Trophoblast cell (in vitro differentiated cells and primary cell): ENCODE measurements around the gene KLHDC8A.

Experiments used
- DNase-seq, 2 donors: peaks; one replicate each; pipeline ENCODE4 v3.0.0-alpha.2; 2016
- H2AFZ ChIP-seq: 2 replicates; pipeline ENCODE4 v1.6.1; 2013; ENCODE audit warnings: low read length, moderate library complexity, mild to moderate bottlenecking; ENCODE audit not compliant: insufficient read depth, poor library complexity
- H2AK5ac ChIP-seq: 2 replicates; pipeline ENCODE4 v1.6.1; 2013; ENCODE audit warnings: mild to moderate bottlenecking, low read length
- H2BK120ac ChIP-seq: 2 replicates; pipeline ENCODE4 v1.6.1; 2013; ENCODE audit warnings: low read length, mild to moderate bottlenecking, moderate library complexity; ENCODE audit not compliant: insufficient read depth, poor library complexity
- H2BK12ac ChIP-seq: 2 replicates; pipeline ENCODE4 v1.6.1; 2013; ENCODE audit warnings: mild to moderate bottlenecking, low read length, moderate library complexity
- H2BK5ac ChIP-seq: 2 replicates; pipeline ENCODE4 v1.6.1; 2013; ENCODE audit warnings: low read length, low read depth, moderate library complexity, mild to moderate bottlenecking; ENCODE audit not compliant: poor library complexity
- H3K14ac ChIP-seq: 2 replicates; pipeline ENCODE4 v1.6.1; 2013; ENCODE audit warnings: mild to moderate bottlenecking, low read length
- H3K18ac ChIP-seq: 2 replicates; pipeline ENCODE4 v1.6.1; 2013; ENCODE audit warnings: mild to moderate bottlenecking, low read length
- H3K23ac ChIP-seq: 2 replicates; pipeline ENCODE4 v1.6.1; 2013; ENCODE audit warnings: low read length
- H3K27ac ChIP-seq: 2 replicates; pipeline ENCODE4 v1.5.1; 2013; ENCODE audit warnings: low read depth, mild to moderate bottlenecking, inconsistent platforms, low read length, moderate library complexity
- H3K27me3 ChIP-seq: 2 replicates; pipeline ENCODE4 v1.6.1; 2013; ENCODE audit warnings: inconsistent platforms, mild to moderate bottlenecking, low read length, moderate library complexity; ENCODE audit not compliant: insufficient read depth
- H3K36me3 ChIP-seq, 2 experiments: 1 replicate in 1 of 2; 2 replicates in 1 of 2; pipeline ENCODE4 v1.6.1; 2013; ENCODE audit warnings: low read length in 2 of 2, mild to moderate bottlenecking in 2 of 2, moderate library complexity in 1 of 2; ENCODE audit not compliant: insufficient read depth in 2 of 2, control insufficient read depth in 1 of 2
- H3K4ac ChIP-seq: 2 replicates; pipeline ENCODE4 v1.6.1; 2013; ENCODE audit warnings: low read depth, mild to moderate bottlenecking, low read length, moderate library complexity
- H3K4me1 ChIP-seq, 2 experiments: 1 replicate in 1 of 2; 2 replicates in 1 of 2; pipeline ENCODE4 v1.6.1; 2013; ENCODE audit warnings: low read length in 2 of 2, mild to moderate bottlenecking in 2 of 2, moderate library complexity in 1 of 2; ENCODE audit not compliant: insufficient read depth in 2 of 2, control insufficient read depth in 1 of 2
- H3K4me2 ChIP-seq: 2 replicates; pipeline ENCODE4 v1.6.1; 2013; ENCODE audit warnings: inconsistent platforms, mild to moderate bottlenecking, low read length, moderate library complexity
- H3K4me3 ChIP-seq: 2 replicates; pipeline ENCODE4 v1.5.1; 2013; ENCODE audit warnings: mild to moderate bottlenecking, low read depth, low read length, inconsistent platforms
- H3K79me1 ChIP-seq: one replicate; pipeline ENCODE4 v1.6.1; 2013; ENCODE audit warnings: low read length
- H3K79me2 ChIP-seq: 2 replicates; pipeline ENCODE4 v1.6.1; 2013; ENCODE audit warnings: low read length, mild to moderate bottlenecking; ENCODE audit not compliant: control insufficient read depth, insufficient read depth, poor library complexity
- H3K9ac ChIP-seq: 2 replicates; pipeline ENCODE4 v1.6.1; 2013; ENCODE audit warnings: mild to moderate bottlenecking, low read length
- H3K9me3 ChIP-seq: 2 replicates; pipeline ENCODE4 v1.6.1; 2013; ENCODE audit warnings: low read depth, mild to moderate bottlenecking, control low read depth, inconsistent platforms, low read length; ENCODE audit not compliant: insufficient read depth
- H4K12ac ChIP-seq: 2 replicates; pipeline ENCODE4 v1.6.1; 2013; ENCODE audit warnings: low read depth, mild to moderate bottlenecking, low read length, moderate library complexity
- H4K8ac ChIP-seq: 2 replicates; pipeline ENCODE4 v1.6.1; 2013; ENCODE audit warnings: low read depth, mild to moderate bottlenecking, low read length, moderate library complexity
- H4K91ac ChIP-seq: one replicate; pipeline ENCODE4 v1.6.1; 2013; ENCODE audit warnings: low read depth, mild to moderate bottlenecking, low read length, moderate library complexity
- WGBS: extraction: QIAGEN DNeasy Blood & Tissue Kit; methylation state at CpG from one replicate; pipeline ENCODE4 v1.1.7; 2013; ENCODE audit warnings: missing lambda C conversion rate; ENCODE audit not compliant: insufficient read length, insufficient coverage; ENCODE audit errors: extremely low coverage; 5-methylcytosine and 5-hydroxymethylcytosine counted together

Gene KLHDC8A

DNA sequence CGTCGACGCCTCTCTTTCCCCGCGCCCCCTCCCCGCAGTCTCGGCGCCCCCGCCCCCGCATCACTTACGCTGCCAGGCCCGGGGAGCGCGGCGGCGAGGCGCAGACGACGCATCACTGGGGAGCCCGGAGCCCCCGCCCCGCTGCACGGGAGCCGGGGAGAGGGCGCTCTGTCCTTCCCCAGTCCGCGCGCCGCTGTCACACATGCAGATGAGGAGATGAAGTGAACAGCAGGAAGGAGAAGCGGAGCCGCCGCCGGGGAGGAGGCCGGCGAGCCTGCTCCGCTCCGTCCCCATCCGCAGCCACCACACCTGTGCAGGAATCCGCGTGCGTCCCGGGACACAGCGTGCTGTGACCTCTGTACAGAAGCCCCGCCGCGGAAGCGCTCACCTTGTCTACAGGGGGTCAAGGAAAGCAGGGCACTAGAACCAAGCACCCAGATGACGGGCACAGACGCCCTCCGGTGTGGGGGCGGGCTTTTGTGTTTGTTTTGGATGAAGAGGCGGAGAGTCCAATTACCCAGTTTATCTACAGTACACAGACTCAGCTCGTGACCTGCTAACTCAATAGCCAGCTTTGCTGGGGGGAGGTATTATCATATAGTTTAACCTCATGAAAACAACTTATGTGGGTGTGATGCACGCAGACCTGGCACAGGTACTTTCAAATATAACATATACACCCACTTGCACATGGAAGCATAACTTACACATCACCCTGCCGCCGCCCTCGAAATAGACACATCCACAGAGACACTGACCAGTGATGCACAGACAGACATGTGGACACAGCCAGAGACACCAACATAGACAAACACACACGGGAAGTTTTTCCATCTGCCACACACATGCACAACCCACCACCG is 12.4 kb downstream of the KLHDC8A start:
- Histone ChIP-seq H2BK5ac (no peak overlapping the region), H3K27ac (no peak overlapping the region), H2AFZ (peak overlapping the region; percentile 2), H4K12ac (no peak overlapping the region), H3K18ac (no peak overlapping the region), H3K36me3 (no peaks in the 10 kb centered on the region), H3K79me2 (no peaks in the 10 kb centered on the region), H3K14ac (no peak overlapping the region), H2BK12ac (no peak overlapping the region), H3K23ac (no peak overlapping the region), H2BK120ac (peak overlapping the region; percentile 55), H4K8ac (no peak overlapping the region), H2AK5ac (no peak overlapping the region), H3K9me3 (peaks cover 6% of the 10 kb centered on the region), H3K4me2 (peak overlapping the region; percentile 79), H3K79me1 (peaks cover 14% of the 10 kb centered on the region), H3K4me3 (peak overlapping the region; percentile 66), H3K4me1 (peaks cover 9 to 35% of the 10 kb centered on the region in 2 experiments), H3K4ac (no peak overlapping the region), H3K27me3 (peaks cover 15% of the 10 kb centered on the region), H4K91ac (peak overlapping the region; percentile 25), H3K9ac (no peak overlapping the region)
- no CpG with 5 or more reads among the region's 59 CpGs for WGBS
- DNase-seq: peak in 1 of 2 donors; percentile 7

DNA sequence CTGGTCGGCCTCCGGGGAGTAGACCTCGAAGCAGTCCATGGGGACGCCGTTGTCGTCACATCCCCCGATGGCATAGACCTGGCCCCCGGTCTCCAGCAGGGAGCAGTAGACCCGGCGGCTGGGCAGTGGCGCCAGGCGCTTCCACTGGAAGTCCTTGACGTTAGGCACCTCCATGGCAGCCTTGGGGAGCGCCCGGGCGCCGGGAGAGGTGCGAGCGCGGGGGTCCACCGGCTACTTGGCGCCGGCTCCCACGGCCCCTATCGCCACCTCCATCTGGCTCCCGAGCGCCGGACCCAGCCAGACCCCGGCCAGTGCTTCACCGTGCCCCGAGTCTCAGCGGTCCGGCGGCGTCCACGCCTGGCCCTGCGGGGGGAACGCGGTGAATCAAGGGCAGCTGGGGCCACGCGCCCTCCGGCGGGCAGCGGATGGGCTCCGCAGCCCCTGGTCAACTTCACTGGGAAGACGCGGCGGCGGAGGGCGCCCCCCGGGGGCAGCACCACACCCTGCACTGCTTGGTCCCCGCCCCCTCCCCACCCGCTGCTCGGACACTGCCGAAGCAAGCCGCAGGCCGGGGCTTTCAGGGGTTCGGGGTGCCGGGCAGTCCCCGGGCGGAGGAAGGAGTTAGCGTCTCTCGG is 13.2 kb downstream of the KLHDC8A start:
- Histone ChIP-seq H3K79me2 (no peaks in the 10 kb centered on the region), H3K18ac (peak overlapping the region; percentile 32), H2AFZ (no peak overlapping the region), H3K9me3 (peaks cover 10% of the 10 kb centered on the region), H3K79me1 (peaks cover 14% of the 10 kb centered on the region), H2AK5ac (no peak overlapping the region), H4K8ac (peak overlapping the region; percentile 17), H3K4me3 (peak overlapping the region; percentile 66), H3K27me3 (peaks cover 15% of the 10 kb centered on the region), H4K12ac (no peak overlapping the region), H3K27ac (no peak overlapping the region), H3K4ac (no peak overlapping the region), H3K9ac (no peak overlapping the region), H3K36me3 (no peaks in the 10 kb centered on the region), H2BK12ac (no peak overlapping the region), H3K14ac (peak overlapping the region; percentile 47), H4K91ac (peak overlapping the region; percentile 28), H3K4me2 (peak overlapping the region; percentile 79), H2BK120ac (peak overlapping the region; percentile 39), H3K4me1 (peaks cover 9 to 28% of the 10 kb centered on the region in 2 experiments), H2BK5ac (no peak overlapping the region), H3K23ac (no peak overlapping the region)
- WGBS: no CpG with 5 or more reads among the region's 63 CpGs
- DNase-seq: no peak

DNA sequence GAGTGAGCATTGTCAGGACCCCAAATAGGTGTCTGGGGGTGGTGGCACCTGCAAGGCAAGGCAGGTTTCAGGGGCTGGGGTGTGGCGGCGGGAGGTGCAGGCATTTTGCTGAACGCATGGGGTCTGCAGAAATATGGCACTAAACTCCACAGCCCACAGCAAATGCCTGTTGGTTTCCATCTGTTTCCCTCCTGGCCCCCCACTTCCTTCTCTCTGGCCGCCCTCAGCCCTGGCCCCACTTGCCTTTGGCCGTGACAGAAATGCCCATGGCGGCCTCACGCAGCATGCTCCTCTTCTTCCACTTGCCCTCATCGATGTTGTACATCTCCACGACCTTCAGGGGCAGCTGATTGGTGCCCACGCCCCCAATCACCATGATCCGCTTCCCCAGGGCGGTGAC is 13.7 kb downstream of the KLHDC8A start:
- no peak for DNase-seq
- H3K18ac ChIP-seq: no peak overlapping the region
- no peak overlapping the region for H3K14ac ChIP-seq
- no peaks in the 10 kb centered on the region for H3K79me2 ChIP-seq
- no peak overlapping the region for H3K4ac ChIP-seq
- no CpG with 5 or more reads among the region's 12 CpGs for WGBS
- H4K91ac ChIP-seq: no peak overlapping the region
- H2BK120ac ChIP-seq: no peak overlapping the region
- H2BK12ac ChIP-seq: no peak overlapping the region
- no peak overlapping the region for H4K8ac ChIP-seq
- H3K36me3 ChIP-seq: no peaks in the 10 kb centered on the region
- H3K27me3 ChIP-seq: peaks cover 15% of the 10 kb centered on the region
- H3K9ac ChIP-seq: no peak overlapping the region
- H3K4me1 ChIP-seq: peaks cover 9 to 24% of the 10 kb centered on the region in 2 experiments
- no peak overlapping the region for H3K23ac ChIP-seq
- H3K79me1 ChIP-seq: peaks cover 11% of the 10 kb centered on the region
- H2AK5ac ChIP-seq: no peak overlapping the region
- peaks cover 10% of the 10 kb centered on the region for H3K9me3 ChIP-seq
- H3K27ac ChIP-seq: no peak overlapping the region
- no peak overlapping the region for H4K12ac ChIP-seq
- no peak overlapping the region for H2BK5ac ChIP-seq
- peak overlapping the region; percentile 66 for H3K4me3 ChIP-seq
- H2AFZ ChIP-seq: no peak overlapping the region
- peak overlapping the region; percentile 79 for H3K4me2 ChIP-seq

DNA sequence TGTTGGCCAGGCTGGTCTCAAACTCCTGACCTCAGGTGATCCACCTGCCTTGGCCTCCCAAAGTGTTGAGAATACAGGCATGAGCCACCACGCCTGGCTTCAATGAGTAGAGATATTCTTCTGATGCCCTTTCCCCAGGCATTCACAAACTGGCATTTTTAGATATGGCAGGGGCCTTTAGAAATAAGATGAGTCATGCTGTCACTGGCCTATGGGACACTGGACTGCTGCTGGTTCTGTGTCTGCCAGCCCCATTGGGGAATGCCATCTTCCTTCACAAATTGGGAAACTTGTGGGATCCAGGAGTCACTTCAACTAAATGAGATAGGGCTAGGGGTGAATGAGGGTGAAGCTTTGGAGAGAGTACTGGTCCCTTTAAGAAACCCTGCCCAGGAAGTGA is 16.0 kb downstream of the KLHDC8A start:
- Histone ChIP-seq H2BK12ac (no peak overlapping the region), H3K18ac (no peak overlapping the region), H3K23ac (no peak overlapping the region), H2BK120ac (no peak overlapping the region), H2BK5ac (no peak overlapping the region), H3K4ac (no peak overlapping the region), H2AFZ (no peak overlapping the region), H3K14ac (no peak overlapping the region), H3K9ac (no peak overlapping the region), H2AK5ac (no peak overlapping the region), H3K27ac (no peak overlapping the region), H3K27me3 (peaks cover 15% of the 10 kb centered on the region), H3K79me2 (no peaks in the 10 kb centered on the region), H3K9me3 (peaks cover 10% of the 10 kb centered on the region), H4K12ac (no peak overlapping the region), H3K4me3 (no peak overlapping the region), H3K4me1 (peaks cover 8 to 15% of the 10 kb centered on the region in 2 experiments), H4K91ac (no peak overlapping the region), H4K8ac (no peak overlapping the region), H3K4me2 (no peak overlapping the region), H3K79me1 (peaks cover 3% of the 10 kb centered on the region), H3K36me3 (peaks cover 0 to 2% of the 10 kb centered on the region in 2 experiments)
- no peak for DNase-seq
- WGBS: no CpG with 5 or more reads among the region's 1 CpG
